ENCODE data around the gene LRRC56.
"Not testable (repeated sequence)": the region's sequence is repeated elsewhere in the genome, so short reads cannot be mapped to it uniquely, and the experiment has no call there.

LRRC56 gene

GRCh38 chr11:515131-515530 is 22.2 kb upstream of the LRRC56 start:
- H3K4me3 ChIP-seq (ENCODE audit: low read length), result no peak overlapping the region
- peak; percentile 96 for DNase-seq (ENCODE audit: low read depth)
- no peak for TF ChIP-seq CTCF (IDR thresholded peaks at IDR 0.05; ENCODE audit: insufficient read depth, low read depth, low read length, missing control alignments)

- DNase-seq (ENCODE audit: low read depth), result no peak
- no peak for TF ChIP-seq CTCF (IDR thresholded peaks at IDR 0.05; ENCODE audit: insufficient read depth, low read depth, low read length, missing control alignments)
- H3K4me3 ChIP-seq (ENCODE audit: low read length), result no peak overlapping the region
Measured at GRCh38 chr11:516400-516799, 20.9 kb upstream of the LRRC56 start.

- H3K4me3 ChIP-seq (ENCODE audit: low read length); DNase-seq (ENCODE audit: low read depth): not testable (repeated sequence)
Measured at GRCh38 chr11:516918-517685, 20.2 kb upstream of the LRRC56 start.

GRCh38 chr11:518463-519202 is 18.7 kb upstream of the LRRC56 start:
- peak overlapping the region; percentile 33 for H3K4me3 ChIP-seq (ENCODE audit: low read length)
- peak; percentile 32 for TF ChIP-seq CTCF (IDR thresholded peaks at IDR 0.05; ENCODE audit: insufficient read depth, low read depth, low read length, missing control alignments)
- DNase-seq (ENCODE audit: low read depth), result peak; percentile 98

- DNase-seq (ENCODE audit: low read depth), result no peak
- H3K4me3 ChIP-seq (ENCODE audit: low read length), result no peak overlapping the region
- no peak for TF ChIP-seq CTCF (IDR thresholded peaks at IDR 0.05; ENCODE audit: insufficient read depth, low read depth, low read length, missing control alignments)
Measured at GRCh38 chr11:520428-521176, 16.7 kb upstream of the LRRC56 start.

- no peak for DNase-seq (ENCODE audit: low read depth)
- H3K4me3 ChIP-seq (ENCODE audit: low read length), result no peak overlapping the region
- no peak for TF ChIP-seq CTCF (IDR thresholded peaks at IDR 0.05; ENCODE audit: insufficient read depth, low read depth, low read length, missing control alignments)
Measured at GRCh38 chr11:521177-521688, 16.1 kb upstream of the LRRC56 start.

- no peak overlapping the region for H3K4me3 ChIP-seq (ENCODE audit: low read length)
- DNase-seq (ENCODE audit: low read depth), result no peak
- TF ChIP-seq CTCF (IDR thresholded peaks at IDR 0.05; ENCODE audit: insufficient read depth, low read depth, low read length, missing control alignments), result no peak
Measured at GRCh38 chr11:526192-526591, 11.1 kb upstream of the LRRC56 start.

Data from epithelial cell of esophagus (primary cell).